Upper lobe of left lung (tissue), 4 donors: ENCODE data around the gene ASB18.

Source experiments
- CTCF ChIP-seq, 6 experiments: fragments of 450-650 bp in 4 of 6; fragments of 200-600 bp in 2 of 6; sonication (generic) in 2 of 6; IDR thresholded peaks; one replicate each; pipeline ENCODE4 v1.5.1; 2016 to 2019; ENCODE audit warnings: antibody characterized with exemption in 6 of 6
- EP300 ChIP-seq, 4 donors: sonication (generic); formaldehyde crosslinking; IDR thresholded peaks; one replicate each; pipeline ENCODE4 v1.5.1; 2017; ENCODE audit warnings: antibody characterized with exemption in 4 of 4, control low read depth in 2 of 4
- POLR2A ChIP-seq, 4 donors: fragments of 450-650 bp; IDR thresholded peaks; one replicate each; pipeline ENCODE4 v1.5.1; 2016 to 2017; ENCODE audit warnings: antibody characterized with exemption in 4 of 4, mild to moderate bottlenecking in 2 of 4
- POLR2AphosphoS5 ChIP-seq, 2 donors: sonication (generic); formaldehyde crosslinking; IDR thresholded peaks; one replicate each; pipeline ENCODE4 v1.5.1; 2017; ENCODE audit warnings: antibody characterized with exemption in 2 of 2

GRCh38 chr2:236215196-236215595 is 49.0 kb downstream of the ASB18 start:
- TF ChIP-seq CTCF (IDR thresholded peaks at IDR 0.05), result no peak
- TF ChIP-seq POLR2A (IDR thresholded peaks at IDR 0.05), result no peak
- no peak for TF ChIP-seq POLR2AphosphoS5 (IDR thresholded peaks at IDR 0.05)
- TF ChIP-seq EP300 (IDR thresholded peaks at IDR 0.05), result no peak
